GM18867 (cell line): ENCODE measurements around the gene FGFBP2.

ENCODE experiments used
- ATAC-seq: cut with Tn5 transposase; IDR thresholded peaks from one replicate; pipeline ENCODE4 v1.9.1; 2021; ENCODE audit warnings: mild to moderate bottlenecking, moderate library complexity; ENCODE audit not compliant: unreplicated experiment

The FGFBP2 gene, protein sequence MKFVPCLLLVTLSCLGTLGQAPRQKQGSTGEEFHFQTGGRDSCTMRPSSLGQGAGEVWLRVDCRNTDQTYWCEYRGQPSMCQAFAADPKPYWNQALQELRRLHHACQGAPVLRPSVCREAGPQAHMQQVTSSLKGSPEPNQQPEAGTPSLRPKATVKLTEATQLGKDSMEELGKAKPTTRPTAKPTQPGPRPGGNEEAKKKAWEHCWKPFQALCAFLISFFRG

DNA sequence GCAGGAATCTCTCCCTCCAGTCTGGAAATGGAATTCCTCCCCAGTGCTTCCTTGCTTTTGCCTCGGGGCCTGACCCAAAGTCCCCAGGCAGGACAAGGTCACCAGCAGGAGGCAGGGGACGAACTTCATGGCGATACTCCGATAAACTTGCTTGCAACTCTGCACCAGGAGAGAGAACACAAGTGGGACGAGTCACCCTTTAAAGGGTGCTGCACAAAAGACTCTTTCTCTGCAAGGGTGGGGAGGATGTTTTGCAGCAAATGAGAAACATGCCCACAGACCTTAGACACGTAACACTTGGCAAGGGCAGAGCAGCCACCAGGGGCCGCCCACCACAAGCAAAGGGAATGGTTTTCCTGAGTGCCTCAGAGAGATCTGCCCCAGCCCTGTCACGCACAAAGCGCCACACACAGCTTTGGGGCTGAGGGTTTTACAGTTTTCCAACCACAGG is at the start of gene FGFBP2:
TSS of gene FGFBP2 (minus strand) at position 175 of the 451 bp plus-strand sequence. CDS start at position 129, 46 bp downstream.
- ATAC-seq = peak; percentile 50

DNA sequence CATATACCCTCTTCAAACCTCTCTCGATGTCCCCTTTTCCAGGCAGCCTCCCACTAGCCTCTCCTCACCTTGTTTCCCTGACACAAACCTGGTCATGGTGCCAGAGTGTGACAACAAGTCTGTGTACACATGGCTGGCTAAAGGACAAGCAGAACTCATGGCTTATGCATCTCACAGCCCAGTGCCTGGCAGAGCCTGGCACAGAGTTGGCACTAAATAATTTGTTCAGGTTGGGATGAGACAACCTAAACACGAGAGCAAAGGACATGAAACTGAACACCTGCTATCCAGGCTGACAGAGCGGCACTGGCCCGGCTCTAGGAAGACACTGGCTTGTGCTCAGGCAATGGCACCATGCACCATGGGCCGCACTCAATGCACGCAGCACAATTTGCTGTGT is 48.2 kb upstream of the FGFBP2 start:
- no peak for ATAC-seq

DNA sequence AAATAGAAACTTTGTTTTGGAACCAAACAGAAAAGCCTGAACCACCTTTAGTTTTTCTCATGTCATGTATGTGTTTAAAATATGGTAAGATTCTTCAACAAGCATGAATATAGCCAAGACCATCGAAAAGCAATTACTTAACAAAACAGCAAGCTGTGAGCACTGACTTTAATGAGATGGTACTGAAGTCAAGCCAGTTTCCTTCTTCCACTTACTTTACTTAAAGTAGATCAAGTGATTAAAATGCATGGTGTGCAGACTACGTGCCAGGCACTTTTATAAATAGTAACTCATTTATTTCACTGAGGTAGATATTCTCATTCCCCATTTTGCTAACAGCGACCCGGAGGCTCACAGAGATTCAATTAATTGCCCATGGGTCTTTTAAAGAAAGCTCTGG is 46.2 kb upstream of the FGFBP2 start:
- no peak for ATAC-seq

DNA sequence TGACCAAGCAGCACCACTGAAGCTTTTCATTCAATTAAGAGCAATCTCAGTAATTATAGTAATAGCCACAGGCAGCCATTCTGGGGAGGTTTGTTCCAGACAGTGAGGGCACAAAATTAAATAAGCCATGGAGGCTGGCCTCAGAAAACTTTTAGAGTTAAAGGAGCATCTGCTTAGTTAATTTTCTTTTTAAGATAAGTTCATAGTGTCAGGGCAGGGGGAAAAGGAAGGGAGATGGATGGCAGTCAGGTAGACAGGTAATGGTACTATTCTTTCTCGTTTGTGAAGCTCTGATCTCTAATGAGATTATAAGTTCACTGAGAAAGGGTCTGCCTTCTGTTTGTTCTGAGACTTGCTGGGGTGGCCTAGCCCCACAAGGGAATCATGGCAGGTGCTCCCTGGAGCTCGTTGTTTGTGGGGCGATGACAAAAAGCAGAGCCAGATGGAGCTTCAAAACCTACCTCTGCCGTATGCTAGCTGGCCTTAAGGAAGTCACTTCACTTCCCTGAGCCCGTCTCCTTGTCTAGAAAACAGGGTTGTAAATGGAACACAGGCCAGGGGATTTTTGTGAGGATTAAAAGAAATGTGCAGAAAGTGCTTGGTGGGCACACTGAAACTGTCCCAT is 44.6 kb upstream of the FGFBP2 start:
- ATAC-seq = no peak

DNA sequence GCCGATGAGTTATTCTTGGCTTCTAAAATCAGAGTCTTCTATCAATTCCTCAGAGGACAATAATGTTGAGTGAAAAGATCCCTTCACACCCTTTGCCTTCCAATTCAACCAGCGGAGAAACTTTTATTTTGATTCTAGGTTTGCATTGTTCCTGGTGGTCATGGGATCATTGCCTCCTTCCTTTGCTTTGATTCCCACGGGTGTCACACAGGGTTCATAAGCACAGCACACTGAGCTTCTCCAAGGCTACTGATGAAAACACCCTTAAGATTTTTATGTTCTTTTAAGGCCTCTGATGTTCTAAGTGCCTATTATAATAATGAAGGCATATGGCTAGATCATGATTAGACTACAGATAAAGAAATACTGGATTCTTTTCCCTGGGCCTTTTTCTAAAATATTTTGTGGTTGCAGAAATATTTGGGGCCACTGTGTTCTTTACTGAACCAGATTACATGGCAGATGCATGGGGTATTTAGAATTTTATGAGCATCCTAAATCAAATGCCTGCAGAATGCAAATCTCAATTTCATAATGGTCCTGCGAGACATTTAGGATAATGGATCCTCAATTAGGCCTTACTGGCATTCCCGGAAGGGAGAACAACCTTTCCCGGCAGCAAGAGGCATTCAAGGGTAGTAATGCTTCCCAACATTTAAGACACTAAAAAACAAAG is 43.9 kb upstream of the FGFBP2 start:
- ATAC-seq = no peak

DNA sequence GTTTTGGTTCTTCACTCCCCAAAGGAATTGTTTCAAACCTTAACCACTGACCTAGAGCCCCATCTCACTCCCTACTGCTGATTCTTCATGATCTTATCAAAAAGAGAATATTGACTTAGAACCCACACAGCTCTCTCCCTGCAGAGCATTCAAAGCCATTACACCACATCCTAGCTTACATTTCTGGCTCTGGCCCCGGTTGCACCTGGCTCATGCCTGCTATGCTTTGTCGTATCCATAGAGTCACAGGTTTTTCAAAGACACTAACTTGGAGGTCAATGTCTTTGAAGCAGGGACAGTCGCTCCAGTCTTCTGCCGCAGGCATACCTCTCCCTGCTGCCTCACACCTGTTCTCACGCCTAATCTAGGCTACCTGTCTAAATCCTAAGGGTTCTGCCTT is 42.7 kb upstream of the FGFBP2 start:
- ATAC-seq = no peak

DNA sequence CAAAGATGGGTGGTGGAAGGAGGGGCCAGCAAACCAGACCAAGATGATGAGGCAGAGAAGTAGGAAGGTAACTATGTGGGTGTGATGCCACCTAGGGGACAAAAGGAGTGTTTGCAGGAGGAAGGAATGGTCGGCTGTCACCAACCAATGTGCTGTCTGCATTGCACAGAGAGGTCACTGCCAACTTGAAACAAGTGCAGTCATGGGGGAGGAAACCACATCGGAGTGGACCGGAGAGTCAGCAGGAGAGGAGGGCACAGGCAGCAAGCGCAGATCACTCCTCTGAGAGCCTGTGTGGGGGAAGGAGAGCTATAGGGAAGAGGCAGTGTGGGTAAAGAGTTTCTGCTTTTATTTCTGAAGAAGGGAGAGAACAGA is 38.5 kb upstream of the FGFBP2 start:
- ATAC-seq = peak; percentile 97

DNA sequence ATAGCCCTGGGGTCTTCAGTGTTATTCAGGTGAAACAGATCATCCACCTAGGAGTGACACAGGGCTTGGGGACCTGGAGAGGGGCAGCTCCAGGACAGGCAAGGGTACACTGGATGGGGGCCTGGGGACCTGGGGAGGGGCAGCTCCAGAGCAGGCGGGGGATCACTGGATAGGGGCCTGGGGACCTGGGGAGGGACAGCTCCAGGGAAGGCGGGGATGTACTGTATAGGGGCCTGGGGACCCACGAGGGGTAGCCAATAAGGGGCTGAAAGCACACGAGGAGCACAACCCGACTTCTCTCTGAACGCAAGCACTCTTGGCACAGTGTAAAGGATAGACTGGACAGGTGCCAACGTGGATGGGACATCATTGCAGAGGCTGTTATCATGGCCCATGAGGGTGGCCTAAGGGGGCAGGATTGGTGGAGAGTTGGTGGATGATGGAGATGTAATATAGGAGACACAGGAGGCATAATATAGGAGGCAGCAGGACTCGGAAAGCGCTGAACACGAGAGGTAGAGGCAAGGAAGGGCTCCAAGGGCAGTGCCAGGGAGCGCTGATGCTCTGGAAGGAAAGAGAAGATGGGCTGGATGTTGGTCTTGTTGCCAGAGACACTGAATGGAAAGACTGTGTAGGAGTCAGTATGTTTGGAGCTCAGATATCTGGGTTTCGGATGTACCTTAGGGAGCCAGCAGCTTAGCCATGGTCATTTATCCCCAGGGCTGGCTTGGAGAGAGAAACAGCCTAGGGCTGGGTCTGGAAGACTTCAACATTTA is 37.9 kb upstream of the FGFBP2 start:
- ATAC-seq = no peak

DNA sequence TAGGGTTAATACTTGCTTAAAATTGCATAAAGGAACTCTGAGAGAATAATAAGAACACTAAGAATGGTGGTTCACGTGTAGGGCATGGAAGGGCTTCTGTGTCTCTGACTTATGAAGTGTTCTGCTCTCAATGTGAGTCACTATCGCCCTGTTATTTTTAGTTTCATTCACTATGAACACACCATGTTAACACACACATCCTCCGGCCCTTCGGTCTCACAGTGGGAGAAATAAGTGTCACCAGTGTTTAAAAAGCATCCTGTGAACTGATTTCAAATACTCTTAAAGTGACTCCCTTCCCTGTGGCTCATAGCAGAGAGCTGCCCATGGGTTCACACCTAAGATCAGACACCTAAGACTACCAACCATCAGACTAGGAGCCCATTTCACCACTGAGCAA is 33.8 kb upstream of the FGFBP2 start:
- peak; percentile 71 for ATAC-seq

DNA sequence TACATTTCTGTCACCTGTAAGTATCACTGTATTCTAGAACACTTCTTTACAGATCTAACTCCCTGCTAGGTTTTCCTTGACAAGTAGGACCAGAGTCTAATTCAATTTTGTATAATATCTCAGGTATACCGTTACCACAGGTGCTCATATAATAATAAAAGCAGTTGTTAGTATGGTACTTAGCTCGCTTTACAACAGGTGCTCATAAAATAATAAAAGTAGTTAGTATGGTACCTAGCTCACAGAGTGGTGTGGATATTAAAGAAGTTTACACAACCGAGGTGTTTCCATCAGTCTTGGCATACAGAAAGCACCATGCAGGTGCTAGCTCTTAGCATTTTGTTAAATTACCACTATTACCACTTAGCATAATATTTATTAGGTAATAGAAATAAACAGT is 32.9 kb upstream of the FGFBP2 start:
- ATAC-seq = no peak

DNA sequence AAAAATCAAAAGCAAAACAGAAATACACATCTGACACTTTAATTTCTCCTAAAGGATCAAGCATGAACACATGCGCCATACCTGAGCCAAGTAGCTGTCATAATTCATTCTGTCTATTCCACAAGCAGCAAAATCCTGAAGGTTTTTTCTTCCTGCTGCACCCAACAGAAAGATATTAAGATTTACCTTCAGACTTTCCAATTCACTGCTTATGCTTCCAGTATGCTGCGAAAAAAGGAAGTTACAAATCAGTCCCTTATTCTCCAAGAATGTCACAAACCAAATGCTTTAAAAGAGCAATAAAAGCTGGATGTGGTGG is 29.2 kb upstream of the FGFBP2 start:
- ATAC-seq = no peak

DNA sequence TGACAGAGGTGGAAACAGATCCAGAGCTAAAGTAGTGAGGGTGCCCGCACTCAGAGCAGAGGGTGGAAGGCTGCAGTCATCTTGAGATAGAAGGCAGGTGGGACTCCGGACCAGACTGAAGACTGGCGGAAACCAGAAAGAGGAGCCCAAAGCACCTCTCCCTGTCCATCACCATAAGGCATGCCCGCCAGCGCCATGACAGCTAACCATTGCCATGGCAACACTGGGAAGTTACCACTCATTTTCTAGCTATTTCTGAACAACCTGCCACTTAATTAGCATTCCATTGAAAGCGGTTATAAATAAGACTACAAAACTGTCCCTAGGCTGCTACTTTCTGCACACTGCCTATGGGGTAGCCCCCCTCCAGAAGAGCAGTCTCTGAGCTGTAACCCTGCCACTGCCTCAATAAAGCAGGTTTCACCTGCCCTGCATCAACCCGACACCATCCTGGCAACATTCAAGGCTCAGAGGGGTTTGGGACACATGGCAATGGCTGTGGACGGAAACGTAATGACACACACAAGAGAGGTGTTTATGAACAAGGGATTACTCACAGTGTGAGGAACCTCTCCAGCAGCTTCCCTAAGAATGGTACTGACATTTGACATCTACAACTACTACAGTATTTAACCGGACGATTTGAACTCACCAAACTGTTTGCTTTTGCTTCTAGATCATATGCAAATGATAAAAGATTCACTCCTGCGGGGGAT is 27.8 kb upstream of the FGFBP2 start:
- no peak for ATAC-seq

DNA sequence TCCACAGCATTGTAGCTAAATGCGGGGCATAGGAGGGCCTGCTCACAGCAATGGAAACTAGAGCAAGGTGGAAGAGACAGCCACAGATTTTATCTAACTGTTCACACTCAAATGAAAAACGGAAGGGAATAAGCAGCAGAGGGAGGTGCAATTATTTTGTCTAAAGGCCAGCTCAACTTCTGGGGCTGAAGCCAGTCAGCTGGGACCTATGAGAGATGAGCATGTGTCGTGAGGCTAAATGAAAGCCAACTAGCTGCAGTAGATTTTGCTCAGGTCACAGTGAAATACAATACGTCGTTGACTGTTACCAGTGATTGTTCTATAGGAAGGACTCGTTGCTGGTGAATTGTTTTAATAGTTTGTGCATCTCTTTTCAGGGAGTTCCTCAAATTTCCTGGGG is 26.4 kb upstream of the FGFBP2 start:
- no peak for ATAC-seq

DNA sequence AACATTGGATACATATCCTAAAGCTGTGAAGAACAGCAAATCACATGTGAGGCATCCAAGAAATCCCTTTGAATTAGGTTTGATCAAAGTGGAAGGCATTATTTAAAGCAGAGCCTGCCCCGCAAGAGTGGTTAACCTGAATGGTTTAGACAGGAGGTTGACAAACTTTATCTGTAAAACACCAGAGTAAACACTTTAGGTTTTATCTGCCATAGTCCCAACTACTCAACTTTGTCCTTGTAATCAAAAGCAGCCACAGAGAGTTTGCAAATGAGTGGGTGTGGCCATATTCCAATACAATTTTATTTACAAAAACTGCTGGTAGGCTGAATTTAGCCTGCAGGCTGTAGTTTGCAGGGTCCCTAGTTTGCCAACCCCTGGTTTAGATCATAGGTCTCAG is 25.2 kb upstream of the FGFBP2 start:
- ATAC-seq = no peak

DNA sequence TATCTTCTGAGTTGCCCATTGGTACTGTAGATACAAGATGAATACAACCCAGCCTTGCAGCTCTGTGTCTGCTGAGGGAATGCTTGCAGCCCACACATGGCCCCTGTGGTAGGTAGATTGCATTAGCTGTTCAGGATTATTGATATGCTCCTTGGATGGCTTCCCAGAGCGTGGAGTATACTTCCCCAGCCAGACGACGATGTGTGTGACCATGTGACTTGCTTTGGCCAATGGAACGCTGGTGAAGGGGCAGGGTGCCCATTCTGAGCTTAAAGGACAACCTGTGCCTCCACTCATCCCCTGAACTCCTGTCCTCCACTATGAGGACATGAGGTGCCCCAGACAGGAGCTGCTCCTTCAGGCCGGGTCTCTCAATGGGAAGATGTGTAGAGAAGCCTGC is 23.9 kb upstream of the FGFBP2 start:
- no peak for ATAC-seq

DNA sequence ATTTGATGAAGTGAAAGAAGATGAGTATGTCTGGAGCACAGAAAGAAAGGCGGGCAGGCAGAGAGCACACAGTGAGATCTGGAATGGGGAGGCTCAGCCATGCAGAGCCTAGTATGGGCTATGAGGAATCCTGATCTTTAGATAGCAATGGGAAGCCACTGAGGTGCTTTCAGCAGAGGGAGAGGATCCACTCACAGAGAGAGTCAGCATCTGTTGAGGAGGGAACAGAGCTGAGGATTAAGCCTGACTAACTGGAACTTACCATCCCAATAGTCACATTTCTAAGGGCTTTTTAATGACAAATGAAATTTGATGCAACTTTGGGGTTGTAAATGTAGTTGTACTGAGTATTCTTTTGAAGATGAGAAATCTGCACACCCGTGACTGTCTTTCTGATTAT is 20.6 kb upstream of the FGFBP2 start:
- ATAC-seq = no peak

DNA sequence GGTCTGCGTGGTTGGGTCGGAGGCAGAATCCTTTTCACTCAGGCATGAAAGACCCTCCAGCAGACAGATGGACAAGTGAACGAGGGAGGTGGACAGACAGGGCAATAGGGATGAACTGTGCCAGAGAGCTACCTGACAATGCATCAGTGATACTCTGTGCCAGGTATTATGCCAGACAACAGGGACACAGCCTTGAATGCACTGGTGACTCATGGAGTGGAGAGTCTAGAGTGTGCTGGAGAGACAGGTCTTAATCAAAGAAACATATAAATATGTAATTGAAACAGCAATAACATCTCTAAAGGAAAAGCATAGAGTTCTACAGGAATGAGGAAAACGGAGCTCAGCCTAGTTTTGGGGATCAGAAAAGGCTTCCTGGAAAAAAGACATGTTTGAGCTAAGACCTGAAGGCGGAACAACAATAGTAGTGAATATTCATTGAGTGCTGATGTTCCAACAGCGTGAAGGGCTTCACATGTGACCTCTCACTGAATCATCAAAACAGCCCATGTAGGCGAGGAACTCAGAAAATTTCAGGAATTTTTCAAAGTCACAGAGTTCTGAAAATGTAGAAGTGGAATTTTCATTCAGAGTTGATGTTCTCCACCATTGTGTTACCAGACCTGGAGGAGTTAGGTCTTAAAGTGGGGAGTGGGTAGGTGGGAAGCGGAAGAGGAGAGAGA is 20.0 kb upstream of the FGFBP2 start:
- no peak for ATAC-seq

DNA sequence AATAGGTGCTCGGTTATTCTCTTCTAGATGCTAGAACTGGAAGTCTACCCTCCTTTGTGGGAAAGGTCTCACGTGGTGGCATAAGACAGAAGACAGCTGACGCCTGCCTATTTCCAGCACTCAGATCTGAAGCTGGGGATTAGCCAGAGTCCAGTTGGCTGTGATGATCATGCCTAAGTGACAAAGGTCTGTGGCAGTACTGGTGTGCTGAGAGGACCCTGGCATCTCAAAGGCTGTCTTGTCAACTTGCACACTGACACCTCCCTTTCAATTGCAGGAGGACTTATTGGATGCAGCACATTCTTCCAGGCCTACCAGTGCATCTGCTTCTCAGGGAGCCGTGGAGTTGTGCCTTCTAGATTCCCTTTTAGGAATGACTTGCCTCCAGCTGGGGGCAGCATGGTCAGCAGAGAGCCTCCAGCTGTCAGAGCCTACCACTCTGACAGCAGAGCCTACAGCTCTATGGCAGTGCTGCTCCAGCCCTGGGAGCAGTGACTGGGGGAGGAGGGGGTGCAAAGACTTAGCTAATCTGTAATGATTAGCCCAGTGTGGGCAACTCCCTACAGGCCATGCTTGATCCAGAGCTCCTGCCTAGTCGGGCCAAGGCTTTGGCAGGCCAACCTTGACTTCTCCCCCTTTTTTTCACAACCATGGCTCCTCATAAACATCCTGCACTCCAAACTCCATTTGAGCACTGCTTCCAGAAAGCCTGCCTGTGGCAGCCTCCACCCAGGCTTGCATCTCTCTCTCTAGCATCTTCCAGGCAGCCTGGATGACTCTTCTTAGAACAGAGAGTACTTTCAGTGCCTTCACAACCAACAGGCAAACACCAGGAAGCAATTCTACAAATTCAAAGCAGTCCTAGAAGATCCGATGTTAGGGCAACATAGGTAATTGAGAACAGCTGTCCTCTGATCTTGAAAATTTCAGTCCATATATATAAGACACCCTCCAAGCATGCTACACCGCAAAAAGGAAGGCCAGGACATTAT is 13.8 kb upstream of the FGFBP2 start:
- no peak for ATAC-seq

DNA sequence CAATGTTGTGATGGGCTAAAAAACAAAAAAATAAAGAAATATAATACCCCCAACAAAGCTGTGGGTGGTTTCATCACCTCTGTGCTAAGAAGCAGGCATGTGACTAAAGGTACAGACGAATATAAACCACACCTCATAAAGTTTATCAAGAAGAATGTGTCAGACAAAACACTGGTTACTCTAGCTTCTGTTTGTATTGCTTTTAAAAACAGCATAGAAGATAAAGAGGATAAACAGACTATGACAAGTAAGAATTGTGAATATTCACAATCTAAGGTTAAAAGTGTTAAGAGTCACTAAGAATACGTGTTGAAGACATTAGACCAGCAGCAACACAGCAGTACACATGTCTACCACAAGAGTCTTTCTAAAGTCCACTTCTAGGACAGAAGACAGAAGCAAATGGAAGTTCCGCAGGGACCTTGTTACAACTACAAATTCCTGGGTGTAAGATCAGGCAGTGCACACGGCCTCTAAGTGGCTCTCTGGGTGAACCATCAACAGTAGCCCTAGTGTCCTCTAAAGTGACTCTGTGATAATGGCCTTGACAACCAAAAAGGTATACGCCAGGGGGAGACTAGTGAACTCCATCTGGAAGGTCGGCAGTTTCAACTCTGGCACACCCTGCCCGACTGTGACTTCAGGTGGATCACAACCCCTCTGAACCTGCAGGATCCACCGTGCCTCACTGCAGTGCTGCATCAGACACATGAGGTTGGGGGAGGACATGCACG is 8.3 kb upstream of the FGFBP2 start:
- ATAC-seq = no peak
